Dedifferentiated amniotic fluid mesenchymal stem cell (primary cell): ENCODE measurements around the gene ALDH1A2.
"Not testable (repeated sequence)": the region's sequence is repeated elsewhere in the genome, so short reads cannot be mapped to it uniquely, and the experiment has no call there.

ENCODE experiments used
- DNase-seq: peaks from one replicate; pipeline ENCODE4 v3.0.0-alpha.2; 2016; ENCODE audit errors: extremely low spot score

Gene ALDH1A2

GRCh38 chr15:58040150-58040549 lies 25.4 kb downstream of the ALDH1A2 start:
- no peak for DNase-seq

GRCh38 chr15:58039079-58040035 lies 26.2 kb downstream of the ALDH1A2 start:
- DNase-seq, result no peak

GRCh38 chr15:58038426-58039078 lies 27.0 kb downstream of the ALDH1A2 start:
- DNase-seq, result no peak

- DNase-seq, result no peak
These were observed 27.7 kb downstream of the ALDH1A2 start for GRCh38 chr15:58037723-58038301.

- no peak for DNase-seq
These were observed 28.9 kb downstream of the ALDH1A2 start for GRCh38 chr15:58036579-58036978.

GRCh38 chr15:58028392-58028791 lies 37.1 kb downstream of the ALDH1A2 start:
- not testable (repeated sequence) for DNase-seq

GRCh38 chr15:58026552-58026951 lies 39.0 kb downstream of the ALDH1A2 start:
- DNase-seq, result no peak

GRCh38 chr15:58026051-58026450 lies 39.5 kb downstream of the ALDH1A2 start:
- DNase-seq, result no peak

GRCh38 chr15:58021332-58022230 lies 43.9 kb downstream of the ALDH1A2 start:
- no peak for DNase-seq

- no peak for DNase-seq
These were observed 45.8 kb downstream of the ALDH1A2 start for GRCh38 chr15:58019503-58020376.

- DNase-seq, result no peak
These were observed 47.6 kb downstream of the ALDH1A2 start for GRCh38 chr15:58017869-58018268.

GRCh38 chr15:58016581-58017175 lies 48.8 kb downstream of the ALDH1A2 start:
- no peak for DNase-seq

GRCh38 chr15:58015565-58015964 lies 49.9 kb downstream of the ALDH1A2 start:
- no peak for DNase-seq

GRCh38 chr15:58014470-58014869 lies 51.0 kb downstream of the ALDH1A2 start:
- DNase-seq, result no peak

GRCh38 chr15:58014040-58014439 lies 51.5 kb downstream of the ALDH1A2 start:
- DNase-seq, result no peak

GRCh38 chr15:58010983-58011382 lies 54.5 kb downstream of the ALDH1A2 start:
- no peak for DNase-seq

- no peak for DNase-seq
These were observed 61.7 kb downstream of the ALDH1A2 start for GRCh38 chr15:58003810-58004209.

GRCh38 chr15:58002338-58003126 lies 63.0 kb downstream of the ALDH1A2 start:
- no peak for DNase-seq

GRCh38 chr15:57999699-58000098 lies 65.8 kb downstream of the ALDH1A2 start:
- DNase-seq, result not testable (repeated sequence)
